Mucosa of descending colon (tissue), 3 donors: Measurements from ENCODE around the gene CAPN5. TPM values are rescaled to one million over a fixed set of nuclear protein-coding genes. Genes with fewer than 3 reads are reported as not detected.

ENCODE experiments used
- ATAC-seq: fragments of 200-7000 bp; cut with Tn5 transposase; one replicate; pipeline ENCODE4 v1.9.1; 2020; ENCODE audit warnings: mild to moderate bottlenecking, moderate library complexity
- DNase-seq, 3 donors: peaks; one replicate each; pipeline ENCODE4 v3.0.0-alpha.2; 2020
- H3K36me3 ChIP-seq: fragments of 200-600 bp; one replicate; pipeline ENCODE4 v1.8.0; 2021; ENCODE audit warnings: low read depth, mild to moderate bottlenecking
- H3K4me1 ChIP-seq: fragments of 200-600 bp; one replicate; pipeline ENCODE4 v1.8.0; 2021; ENCODE audit warnings: low read depth, mild to moderate bottlenecking
- H3K4me3 ChIP-seq: fragments of 200-600 bp; one replicate; pipeline ENCODE4 v1.8.0; 2021; ENCODE audit warnings: mild to moderate bottlenecking
- H3K9me3 ChIP-seq: fragments of 200-600 bp; one replicate; pipeline ENCODE4 v1.8.0; 2021; ENCODE audit warnings: mild to moderate bottlenecking
- intact Hi-C, 2 donors: fragments of 100-400 bp; cut with DNase I in 1 of 2; cut with micrococcal nuclease in 1 of 2; formaldehyde crosslinking; loops; one replicate each; pipeline versions ENCODE4 v1.11.0 to v1.11.1; 2022; cut with DNase I, micrococcal nuclease
- total RNA-seq, 3 donors: library from RNA; stranded (reverse); fragmentation: NEBNext Ultra II Directional in 2 of 3; extraction: Animal tissue kit (Norgen Biotek cat#: 25700) in 2 of 3; gene quantifications; one replicate each; pipeline versions ENCODE4 v1.2.1 to v1.2.4, GENCODE V29; 2021 to 2023
- TF ChIP-seq, protein P1 (sequence below): fragments of 200-600 bp; IDR thresholded peaks from one replicate; pipeline ENCODE4 v1.8.0; 2022; ENCODE audit warnings: antibody characterized with exemption, mild to moderate bottlenecking
- donor health status: DM: no; HTN: no; CAD: no; lungs with moderate emphysema.
- donor health status: DM: no; HTN: no; CAD: no.
- donor health status: DM: no; HTN: yes; CAD: no.

The CAPN5 gene
- total RNA-seq, 3 donors from 2014 or later: 142 to 351 (median 253) TPM

- H3K4me3 ChIP-seq: no peak overlapping the region
- DNase-seq (peak in 1 of 3 donors; percentile 26), ATAC-seq (no peak)
- peaks cover 4% of the 10 kb centered on the region for H3K4me1 ChIP-seq
- H3K36me3 ChIP-seq: no peaks in the 10 kb centered on the region
- no peaks in the 10 kb centered on the region for H3K9me3 ChIP-seq
- TF ChIP-seq, protein P1, sequence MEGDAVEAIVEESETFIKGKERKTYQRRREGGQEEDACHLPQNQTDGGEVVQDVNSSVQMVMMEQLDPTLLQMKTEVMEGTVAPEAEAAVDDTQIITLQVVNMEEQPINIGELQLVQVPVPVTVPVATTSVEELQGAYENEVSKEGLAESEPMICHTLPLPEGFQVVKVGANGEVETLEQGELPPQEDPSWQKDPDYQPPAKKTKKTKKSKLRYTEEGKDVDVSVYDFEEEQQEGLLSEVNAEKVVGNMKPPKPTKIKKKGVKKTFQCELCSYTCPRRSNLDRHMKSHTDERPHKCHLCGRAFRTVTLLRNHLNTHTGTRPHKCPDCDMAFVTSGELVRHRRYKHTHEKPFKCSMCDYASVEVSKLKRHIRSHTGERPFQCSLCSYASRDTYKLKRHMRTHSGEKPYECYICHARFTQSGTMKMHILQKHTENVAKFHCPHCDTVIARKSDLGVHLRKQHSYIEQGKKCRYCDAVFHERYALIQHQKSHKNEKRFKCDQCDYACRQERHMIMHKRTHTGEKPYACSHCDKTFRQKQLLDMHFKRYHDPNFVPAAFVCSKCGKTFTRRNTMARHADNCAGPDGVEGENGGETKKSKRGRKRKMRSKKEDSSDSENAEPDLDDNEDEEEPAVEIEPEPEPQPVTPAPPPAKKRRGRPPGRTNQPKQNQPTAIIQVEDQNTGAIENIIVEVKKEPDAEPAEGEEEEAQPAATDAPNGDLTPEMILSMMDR: no peak
- intact Hi-C loops: no loop called here
Measured at GRCh38 chr11:77149716-77150392, 83.1 kb downstream of the CAPN5 start.

GRCh38 chr11:77150836-77151235 is 84.1 kb downstream of the CAPN5 start:
- no peaks in the 10 kb centered on the region for H3K9me3 ChIP-seq
- H3K36me3 ChIP-seq: no peaks in the 10 kb centered on the region
- intact Hi-C loops: no loop called here
- H3K4me3 ChIP-seq: no peak overlapping the region
- TF ChIP-seq, protein P1: no peak
- ATAC-seq (no peak), DNase-seq (peak in 1 of 3 donors; percentile 15)
- peaks cover 4% of the 10 kb centered on the region for H3K4me1 ChIP-seq

DNA sequence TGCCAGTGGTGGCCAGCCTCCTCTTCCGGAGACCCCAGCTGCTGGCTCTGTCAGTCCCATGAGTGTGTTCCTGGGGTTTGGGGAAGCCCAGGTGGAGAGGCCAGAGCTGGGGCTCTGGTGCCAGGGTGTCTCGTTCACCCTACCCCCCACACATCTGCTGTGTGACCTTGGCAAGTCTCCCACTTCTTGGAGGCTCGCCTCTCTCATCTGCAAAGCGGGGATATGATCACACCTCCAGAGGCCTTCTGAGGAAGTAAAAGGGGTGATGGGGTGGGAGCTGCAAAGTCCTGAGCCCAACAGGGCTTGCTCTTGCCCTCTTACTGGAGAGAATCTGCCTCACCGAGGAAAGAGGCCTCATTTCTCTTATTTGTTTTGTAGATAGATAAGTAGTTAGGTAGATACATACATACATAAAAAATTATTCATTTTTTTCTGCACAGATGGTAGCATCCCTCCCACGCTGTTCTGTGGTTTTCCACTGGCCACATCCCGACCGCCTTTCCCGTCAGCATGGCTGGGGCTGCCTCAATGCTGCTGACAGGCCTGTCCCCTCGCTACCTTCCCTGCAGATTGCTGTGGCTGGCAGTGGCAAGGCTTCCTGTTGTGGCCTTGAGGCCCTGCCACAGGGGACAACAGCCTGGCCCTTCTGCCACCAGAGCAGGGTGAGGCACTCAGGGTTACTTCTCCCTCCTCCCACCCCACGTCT is 85.2 kb downstream of the CAPN5 start:
- ATAC-seq: peak; percentile 11
- TF ChIP-seq, protein P1: no peak
- intact Hi-C loops: no loop called here
- H3K36me3 ChIP-seq: no peaks in the 10 kb centered on the region
- H3K9me3 ChIP-seq: no peaks in the 10 kb centered on the region
- peaks cover 4% of the 10 kb centered on the region for H3K4me1 ChIP-seq
- DNase-seq: peak in 1 of 3 donors; percentile 63
- H3K4me3 ChIP-seq: no peak overlapping the region

- intact Hi-C loops: no loop called here
- DNase-seq (no peak), ATAC-seq (no peak)
- H3K4me1 ChIP-seq: peaks cover 1% of the 10 kb centered on the region
- H3K9me3 ChIP-seq: no peaks in the 10 kb centered on the region
- H3K4me3 ChIP-seq: no peak overlapping the region
- TF ChIP-seq, protein P1: no peak
- H3K36me3 ChIP-seq: no peaks in the 10 kb centered on the region
Measured at GRCh38 chr11:77152846-77153245, 86.1 kb downstream of the CAPN5 start.

- TF ChIP-seq, protein P1: no peak
- intact Hi-C loops: no loop called here
- Histone ChIP-seq H3K36me3 (no peaks in the 10 kb centered on the region), H3K4me3 (no peak overlapping the region), H3K4me1 (no peaks in the 10 kb centered on the region), H3K9me3 (no peaks in the 10 kb centered on the region)
- ATAC-seq (no peak), DNase-seq (peak in 1 of 3 donors; percentile 25)
Measured at GRCh38 chr11:77153276-77154185, 86.8 kb downstream of the CAPN5 start.
